H1 (cell line): Measurements from ENCODE around the gene MTTP. TPM values are rescaled to one million over a fixed set of nuclear protein-coding genes. Genes with fewer than 3 reads are reported as not detected.

ENCODE experiments used
- CTCF ChIA-PET: fragments of 300-600 bp; sonication (Branson Sonifier 250); formaldehyde crosslinking; loops from one replicate; lab custom pipeline; 2021; ENCODE audit not compliant: partially characterized antibody; lab: Charles Lee
- POLR2A ChIA-PET: fragments of 300-600 bp; sonication (Branson Sonifier 250); formaldehyde crosslinking; loops from one replicate; lab custom pipeline; 2021; ENCODE audit warnings: inconsistent platforms; ENCODE audit not compliant: partially characterized antibody; lab: Charles Lee
- DNase-seq, 2 experiments: peaks; one replicate each; pipeline versions ENCODE4 v3.0.0 to v3.0.0-alpha.2; 2010 to 2022; ENCODE audit warnings: low spot score in 2 of 2, low read depth in 1 of 2, mixed read lengths in 1 of 2
- FAIRE-seq: peaks from 2 replicates; lab custom pipeline; 2011; peaks lifted over from hg19 to GRCh38; lab: Jason Lieb, UNC
- H2AFZ ChIP-seq: 2 replicates; pipeline ENCODE4 v1.8.1; 2012; ENCODE audit warnings: low read length, inconsistent platforms
- H2AK5ac ChIP-seq: 2 replicates; pipeline ENCODE4 v1.6.1; 2013; ENCODE audit warnings: low read depth, low read length
- H2BK120ac ChIP-seq: replicated peaks from 2 replicates; pipeline ENCODE3; 2013; ENCODE audit warnings: low read depth, low read length, inconsistent platforms
- H2BK12ac ChIP-seq: 2 replicates; pipeline ENCODE4 v1.6.1; 2013; ENCODE audit warnings: low read depth, low read length
- H2BK15ac ChIP-seq: 2 replicates; pipeline ENCODE4 v1.6.1; 2013; ENCODE audit warnings: low read length
- H2BK20ac ChIP-seq: 2 replicates; pipeline ENCODE4 v1.6.1; 2013; ENCODE audit warnings: low read length
- H2BK5ac ChIP-seq: 2 replicates; pipeline ENCODE4 v1.6.1; 2013; ENCODE audit warnings: low read depth, low read length
- H3K14ac ChIP-seq: 2 replicates; pipeline ENCODE4 v1.6.1; 2013; ENCODE audit warnings: inconsistent platforms; ENCODE audit not compliant: insufficient read length
- H3K18ac ChIP-seq: 2 replicates; pipeline ENCODE4 v1.6.1; 2013; ENCODE audit warnings: low read length; ENCODE audit errors: extremely low read depth
- H3K23ac ChIP-seq: 2 replicates; pipeline ENCODE4 v1.6.1; 2013; ENCODE audit warnings: inconsistent platforms; ENCODE audit not compliant: insufficient read length
- H3K23me2 ChIP-seq: 2 replicates; pipeline ENCODE4 v1.6.1; 2013; ENCODE audit warnings: low read depth, low read length
- H3K27ac ChIP-seq: 2 replicates; pipeline ENCODE4 v1.6.1; 2011; ENCODE audit warnings: low read depth, low read length, inconsistent platforms
- H3K27me3 ChIP-seq, 4 experiments: replicated peaks in 1 of 4; 1 replicate in 1 of 4; 2 replicates in 3 of 4; pipeline versions ENCODE4 v1.6.1 to v1.8.1; 2011 to 2013; ENCODE audit warnings: low read length in 3 of 4, mild to moderate bottlenecking in 3 of 4, inconsistent platforms in 2 of 4, mixed read lengths in 2 of 4, moderate library complexity in 1 of 4; ENCODE audit not compliant: control insufficient read depth in 3 of 4, insufficient read depth in 3 of 4; ENCODE audit errors: extremely low read depth in 1 of 4
- H3K36me3 ChIP-seq, 4 experiments: 2 replicates each; pipeline versions ENCODE4 v1.6.1 to v1.8.1; 2011 to 2013; ENCODE audit warnings: mild to moderate bottlenecking in 4 of 4, low read length in 3 of 4, moderate library complexity in 2 of 4, control low read depth in 1 of 4, inconsistent platforms in 1 of 4; ENCODE audit not compliant: insufficient read depth in 4 of 4, control insufficient read depth in 2 of 4
- H3K4ac ChIP-seq: replicated peaks from 2 replicates; pipeline ENCODE3; 2013; ENCODE audit warnings: low read length, low read depth, mixed read lengths, inconsistent platforms; ENCODE audit not compliant: insufficient read length
- H3K4me1 ChIP-seq, 4 experiments: replicated peaks in 1 of 4; 1 replicate in 1 of 4; 2 replicates in 3 of 4; pipeline versions ENCODE4 v1.6.1 to v1.8.1; 2011 to 2013; ENCODE audit warnings: low read length in 3 of 4, inconsistent platforms in 2 of 4, mixed read lengths in 1 of 4; ENCODE audit not compliant: insufficient read depth in 4 of 4, control insufficient read depth in 3 of 4
- H3K4me2 ChIP-seq, 2 experiments: 2 replicates each; pipeline versions ENCODE4 v1.6.1 to v1.8.1; 2011 to 2013; ENCODE audit warnings: low read depth in 2 of 2, low read length in 2 of 2, control low read depth in 1 of 2, inconsistent platforms in 1 of 2, mild to moderate bottlenecking in 1 of 2; ENCODE audit not compliant: insufficient read depth in 1 of 2
- H3K4me3 ChIP-seq, 4 experiments: fragments of 200-600, 300-600 bp in 1 of 4; sonication (generic), shearing (Covaris generic), sonication (Bioruptor Twin) in 1 of 4; 2 replicates each; pipeline versions ENCODE4 v1.5.1 to v1.8.1; 2011 to 2016; ENCODE audit warnings: low read length in 4 of 4, low read depth in 3 of 4, control low read depth in 2 of 4, inconsistent platforms in 2 of 4, mild to moderate bottlenecking in 2 of 4, mixed read lengths in 1 of 4, moderate library complexity in 1 of 4; ENCODE audit not compliant: insufficient read depth in 2 of 4; ENCODE audit errors: extremely low read depth in 1 of 4
- H3K56ac ChIP-seq: replicated peaks from 2 replicates; pipeline ENCODE3; 2013; ENCODE audit warnings: low read depth, mild to moderate bottlenecking, mixed read lengths, low read length, inconsistent platforms; ENCODE audit not compliant: insufficient read length
- H3K79me1 ChIP-seq: 2 replicates; pipeline ENCODE4 v1.6.1; 2013; ENCODE audit warnings: low read depth, low read length, control low read depth
- H3K79me2 ChIP-seq, 2 experiments: 2 replicates each; pipeline versions ENCODE4 v1.6.1 to v1.8.1; 2012 to 2013; ENCODE audit warnings: low read length in 2 of 2, mild to moderate bottlenecking in 2 of 2, inconsistent platforms in 1 of 2; ENCODE audit not compliant: insufficient read depth in 2 of 2, control insufficient read depth in 1 of 2
- H3K9ac ChIP-seq, 4 experiments: replicated peaks in 1 of 4; 1 replicate in 1 of 4; 2 replicates in 3 of 4; pipeline versions ENCODE4 v1.6.1 to v1.8.1; 2011 to 2013; ENCODE audit warnings: low read depth in 3 of 4, low read length in 3 of 4, control low read depth in 2 of 4, mild to moderate bottlenecking in 2 of 4, moderate library complexity in 2 of 4, inconsistent platforms in 1 of 4; ENCODE audit errors: extremely low read depth in 1 of 4
- H3K9me3 ChIP-seq, 2 experiments: 2 replicates each; pipeline versions ENCODE4 v1.6.1 to v1.8.1; 2012 to 2013; ENCODE audit warnings: mild to moderate bottlenecking in 2 of 2, moderate library complexity in 2 of 2, control low read depth in 1 of 2, inconsistent platforms in 1 of 2, low read depth in 1 of 2, low read length in 1 of 2, mixed read lengths in 1 of 2; ENCODE audit not compliant: insufficient read depth in 2 of 2
- H4K20me1 ChIP-seq, 2 experiments: replicated peaks in 1 of 2; 2 replicates each; pipeline versions ENCODE3 to v1.8.1; 2011 to 2013; ENCODE audit warnings: inconsistent platforms in 2 of 2, low read length in 2 of 2, mild to moderate bottlenecking in 1 of 2; ENCODE audit not compliant: insufficient read depth in 2 of 2, control insufficient read depth in 1 of 2
- H4K5ac ChIP-seq: 2 replicates; pipeline ENCODE4 v1.6.1; 2013; ENCODE audit warnings: low read length, low read depth, mixed read lengths, inconsistent platforms; ENCODE audit not compliant: insufficient read length
- H4K8ac ChIP-seq: 2 replicates; pipeline ENCODE4 v1.8.0; 2013; ENCODE audit warnings: mild to moderate bottlenecking, moderate library complexity, low read length, inconsistent platforms; ENCODE audit not compliant: insufficient read depth; ENCODE audit errors: extremely low read depth
- H4K91ac ChIP-seq: replicated peaks from 2 replicates; pipeline ENCODE3; 2013; ENCODE audit warnings: low read length, mixed read lengths, inconsistent platforms; ENCODE audit not compliant: insufficient read length
- CHD2 ChIP-seq: IDR thresholded peaks from 2 replicates; pipeline ENCODE4 v1.6.1; 2012; ENCODE audit warnings: low read length, improper control_type of control experiment
- CREB1 ChIP-seq: IDR thresholded peaks from 2 replicates; pipeline ENCODE4 v1.6.1; 2012; ENCODE audit warnings: inconsistent platforms
- CTBP2 ChIP-seq: IDR thresholded peaks from 2 replicates; pipeline ENCODE4 v1.7.0; 2011; ENCODE audit warnings: borderline replicate concordance, mild to moderate bottlenecking, moderate library complexity, mixed read lengths, low read length; ENCODE audit not compliant: insufficient read depth, insufficient read length
- EP300 ChIP-seq, 2 experiments: IDR thresholded peaks; 1 replicate in 1 of 2; 2 replicates in 1 of 2; pipeline ENCODE4 v1.6.1; 2011 to 2012; ENCODE audit warnings: low read depth in 2 of 2, low read length in 2 of 2, mild to moderate bottlenecking in 2 of 2, borderline replicate concordance in 1 of 2, inconsistent platforms in 1 of 2, moderate library complexity in 1 of 2
- FOSL1 ChIP-seq: IDR thresholded peaks from 2 replicates; pipeline ENCODE4 v1.6.1; 2011; ENCODE audit warnings: mild to moderate bottlenecking, low read depth, low read length, moderate library complexity; ENCODE audit not compliant: insufficient read depth
- HDAC2 ChIP-seq, 2 experiments: fragments of 300-600 bp in 1 of 2; sonication (generic) in 1 of 2; IDR thresholded peaks; 2 replicates each; pipeline ENCODE4 v1.6.1; 2011 to 2012; ENCODE audit warnings: low read depth in 2 of 2, low read length in 2 of 2, mild to moderate bottlenecking in 2 of 2, moderate library complexity in 2 of 2, borderline replicate concordance in 1 of 2, inconsistent platforms in 1 of 2
- JUND ChIP-seq: IDR thresholded peaks from 2 replicates; pipeline ENCODE4 v1.6.1; 2011; ENCODE audit warnings: mild to moderate bottlenecking, improper control_type of control experiment, low read length
- RBBP5 ChIP-seq: IDR thresholded peaks from 2 replicates; pipeline ENCODE4 v1.7.1; 2012; ENCODE audit warnings: low read depth, mild to moderate bottlenecking, inconsistent platforms, low read length, moderate library complexity, borderline replicate concordance
- SP1 ChIP-seq: IDR thresholded peaks from 2 replicates; pipeline ENCODE4 v1.6.1; 2011; ENCODE audit warnings: low read depth, low read length
- SP4 ChIP-seq: IDR thresholded peaks from 2 replicates; pipeline ENCODE4 v1.6.1; 2012; ENCODE audit warnings: low read length, inconsistent platforms
- SRF ChIP-seq: IDR thresholded peaks from 2 replicates; pipeline ENCODE4 v1.6.1; 2011; ENCODE audit warnings: mild to moderate bottlenecking, low read depth, low read length, moderate library complexity
- TAF1 ChIP-seq: IDR thresholded peaks from 2 replicates; pipeline ENCODE4 v1.6.1; 2011; ENCODE audit warnings: mild to moderate bottlenecking, low read depth, low read length
- WGBS, 2 experiments: shearing (Covaris generic) in 1 of 2; methylation state at CpG; one replicate each; pipeline versions ENCODE4 v1.1.6 to v1.1.7; 2013 to 2015; ENCODE audit warnings: low lambda C conversion rate in 2 of 2, mixed read lengths in 2 of 2, inconsistent platforms in 1 of 2, low coverage in 1 of 2, missing lambda C conversion rate in 1 of 2; ENCODE audit not compliant: insufficient replicate concordance in 2 of 2, insufficient coverage in 1 of 2, insufficient read length in 1 of 2; ENCODE audit errors: extremely low coverage in 1 of 2, missing lambda C conversion rate in 1 of 2; 5-methylcytosine and 5-hydroxymethylcytosine counted together
- polyA plus RNA-seq, 7 experiments: library from polyadenylated mRNA; depleted of rRNA in 3 of 7; stranded (reverse) in 5 of 7; unstranded in 2 of 7; fragments of >200 nt in 5 of 7; fragments of 200-250 nt in 2 of 7; gene quantifications; 1 replicate in 5 of 7; 2 replicates in 1 of 7; 4 replicates in 1 of 7; pipeline versions ENCODE4 v1.2.1 to v1.2.3, GENCODE V29; 2011 to 2013; ENCODE audit warnings: missing spikeins in 2 of 7, mixed read lengths in 2 of 7
- total RNA-seq: library from RNA; stranded (reverse); fragmentation: NEBNext Ultra II Directional; extraction: Animal tissue kit (Norgen Biotek cat#: 25700); gene quantifications from 2 replicates; pipeline ENCODE4 v1.2.1, GENCODE V29; 2021
- TF ChIP-seq, protein P1 (sequence below): IDR thresholded peaks from 2 replicates; pipeline ENCODE4 v1.6.1; 2012; ENCODE audit warnings: inconsistent platforms

Gene MTTP
- total and polyA plus RNA-seq, 2 of the 8 experiments (the other 6 are each of a cell fraction or from before 2014, with no cell fraction given), result 0.12 to 0.26 TPM

GRCh38 chr4:99612281-99612680 lies 37.7 kb downstream of the MTTP start:
- no peaks in the 10 kb centered on the region for H3K23me2 ChIP-seq
- H3K4me1 ChIP-seq, result no peaks in the 10 kb centered on the region
- H3K27me3 ChIP-seq, result no peaks in the 10 kb centered on the region
- H4K5ac ChIP-seq, result no peak overlapping the region
- no peak overlapping the region for H2BK5ac ChIP-seq
- no peak overlapping the region for H3K14ac ChIP-seq
- H3K4ac ChIP-seq, result no peak overlapping the region
- no peak overlapping the region for H2BK120ac ChIP-seq
- H3K9ac ChIP-seq, result no peak overlapping the region
- no peak overlapping the region for H2BK12ac ChIP-seq
- no peak overlapping the region for H3K56ac ChIP-seq
- H2AK5ac ChIP-seq, result no peak overlapping the region
- H3K9me3 ChIP-seq, result no peaks in the 10 kb centered on the region
- no peak overlapping the region for H3K18ac ChIP-seq
- H3K4me2 ChIP-seq, result no peak overlapping the region
- no peak overlapping the region for H3K27ac ChIP-seq
- H4K20me1 ChIP-seq, result no peaks in the 10 kb centered on the region
- H3K36me3 ChIP-seq, result no peaks in the 10 kb centered on the region
- no peak overlapping the region for H2BK20ac ChIP-seq
- FAIRE-seq (no peak), DNase-seq (no peak)
- ChIA-PET POLR2A (no interaction called here), CTCF (interaction anchor here (0.7 to 1.1 kb wide), 2 partner anchors 21 to 197 kb away, joined by 3 read pairs; no protein-coding TSS in a partner anchor)
- no peak overlapping the region for H3K4me3 ChIP-seq
- no peak overlapping the region for H4K8ac ChIP-seq
- H4K91ac ChIP-seq, result no peak overlapping the region
- H3K23ac ChIP-seq, result no peak overlapping the region
- H3K79me1 ChIP-seq, result no peaks in the 10 kb centered on the region
- H2BK15ac ChIP-seq, result no peak overlapping the region
- H3K79me2 ChIP-seq, result no peaks in the 10 kb centered on the region
- 81% methylated on average over 3 of the region's 3 CpGs; no CpG with 5 or more reads in 1 of the 2 experiments for WGBS, 2 experiments
- H2AFZ ChIP-seq, result no peak overlapping the region
- TF ChIP-seq JUND (no peak), CHD2 (no peak), EP300 (IDR thresholded peaks at IDR 0.05; ENCODE audit: borderline replicate concordance in 1 of 2, low read depth in 2 of 2, low read length in 2 of 2) (no peak), SP4 (no peak), RBBP5 (no peak), FOSL1 (no peak), TAF1 (no peak), HDAC2 (IDR thresholded peaks at IDR 0.05; ENCODE audit: borderline replicate concordance in 1 of 2, low read depth in 2 of 2, low read length in 2 of 2) (no peak), CREB1 (no peak), CTBP2 (no peak), SRF (no peak), SP1 (no peak)
- TF ChIP-seq, protein P1, sequence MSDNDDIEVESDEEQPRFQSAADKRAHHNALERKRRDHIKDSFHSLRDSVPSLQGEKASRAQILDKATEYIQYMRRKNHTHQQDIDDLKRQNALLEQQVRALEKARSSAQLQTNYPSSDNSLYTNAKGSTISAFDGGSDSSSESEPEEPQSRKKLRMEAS, result no peak
